MG63 (cell line): ENCODE measurements around the gene LNPEP. TPM values are rescaled to one million over a fixed set of nuclear protein-coding genes. Genes with fewer than 3 reads are reported as not detected.

ENCODE experiments used
- DNase-seq: peaks from one replicate; pipeline ENCODE4 v3.0.0-alpha.2; 2020
- H3K27me3 ChIP-seq: fragments of 250-450 bp; sonication (Bioruptor Pico); 2 replicates; pipeline ENCODE4 v1.5.1; 2020; ENCODE audit warnings: mild to moderate bottlenecking, moderate library complexity
- H3K36me3 ChIP-seq: fragments of 250-450 bp; sonication (Bioruptor Pico); 2 replicates; pipeline ENCODE4 v1.5.1; 2020; ENCODE audit warnings: mild to moderate bottlenecking, moderate library complexity
- H3K4me3 ChIP-seq: fragments of 250-450 bp; sonication (Bioruptor Pico); 2 replicates; pipeline ENCODE4 v1.5.1; 2020; ENCODE audit warnings: mild to moderate bottlenecking, moderate library complexity
- H3K9me3 ChIP-seq: fragments of 250-450 bp; sonication (Bioruptor Pico); 2 replicates; pipeline ENCODE4 v1.5.1; 2020; ENCODE audit warnings: mild to moderate bottlenecking, moderate library complexity
- total RNA-seq: library from RNA; depleted of rRNA; stranded (reverse); fragments of >200 nt; shearing (Covaris generic); gene quantifications from 2 replicates; pipeline ENCODE4 v1.2.3, GENCODE V29; 2014; ENCODE audit warnings: low replicate concordance; rRNA removed

LNPEP gene
- 21.4 and 24.2 TPM in 2 replicates for total RNA-seq

DNA sequence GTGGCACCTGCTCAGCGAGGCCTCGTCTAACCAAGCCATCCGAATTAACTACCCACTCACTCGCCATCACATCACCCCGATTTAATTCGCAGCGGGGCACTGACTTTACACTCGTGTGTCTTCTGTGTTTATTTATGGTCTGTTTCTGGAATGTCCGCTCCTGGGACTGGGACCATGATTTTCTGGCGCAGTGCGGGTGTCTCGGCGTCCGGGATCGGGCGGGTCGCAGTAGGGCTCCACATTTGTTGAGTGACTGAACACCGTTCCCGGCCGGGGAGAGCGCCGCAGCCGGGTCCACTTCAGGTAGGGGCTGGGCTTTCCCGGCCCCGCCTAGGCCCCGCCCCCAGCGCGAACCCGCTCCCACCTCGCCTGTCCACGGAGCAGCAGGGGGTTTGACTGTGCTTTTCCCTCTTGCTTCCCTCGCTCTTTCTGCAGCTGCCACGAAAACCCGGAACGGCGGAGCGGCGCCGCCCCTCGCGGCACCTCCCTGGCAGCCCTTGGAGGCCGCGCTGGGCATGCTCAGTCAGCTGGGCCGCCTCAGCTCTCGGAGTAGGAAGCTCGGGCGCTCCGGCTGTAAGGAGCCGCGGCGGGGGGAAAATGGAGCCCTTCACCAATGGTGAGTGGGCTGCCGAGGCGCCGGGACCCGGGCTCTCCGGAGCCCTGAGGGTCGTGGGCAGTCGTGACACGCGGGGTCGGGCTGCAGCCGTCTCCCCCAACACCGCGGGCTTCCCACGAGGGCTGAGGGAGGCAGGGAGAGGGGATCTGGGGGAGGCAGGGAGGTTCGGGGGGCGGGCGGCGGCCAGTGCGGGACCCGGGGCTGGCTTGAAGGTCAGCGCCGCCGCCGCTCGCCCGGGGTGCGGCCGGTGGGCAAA is at the start of gene LNPEP:
TSS of gene LNPEP (plus strand) at position 522 of the 872 bp plus-strand sequence. CDS start at position 598, 76 bp downstream.
- DNase-seq: peak; percentile 99
- no peaks in the 10 kb centered on the region for H3K9me3 ChIP-seq
- H3K36me3 ChIP-seq: peaks cover 4% of the 10 kb centered on the region; the same call in 1 of the 2 replicates
- H3K27me3 ChIP-seq: no peaks in the 10 kb centered on the region
- peak within 1 kb of the TSS; percentile 88 for H3K4me3 ChIP-seq

DNA sequence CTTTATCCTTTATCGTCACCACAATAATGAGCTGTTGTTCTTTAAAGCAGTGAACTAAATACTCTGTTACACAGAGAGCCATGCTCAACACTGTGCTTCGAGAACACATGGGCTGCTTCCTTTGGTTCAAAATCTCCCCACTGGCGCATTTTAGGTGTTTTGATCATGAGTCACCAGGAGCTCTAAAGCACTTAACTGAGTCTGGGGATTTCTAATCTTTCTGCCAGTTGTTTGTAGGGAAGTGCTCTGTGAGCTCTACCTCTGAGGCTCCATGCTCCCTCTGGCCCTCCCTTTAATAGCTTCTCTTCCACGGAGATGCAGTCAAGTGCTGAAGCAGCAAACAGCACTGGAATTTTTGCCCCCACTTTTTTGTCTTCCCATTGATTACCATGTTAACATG is 42.5 kb upstream of the LNPEP start:
- H3K4me3 ChIP-seq: no peak overlapping the region
- H3K36me3 ChIP-seq: 0 out of 2 replicates have a peak, but pooled peaks cover 2% of the 10 kb centered on the region
- no peak for DNase-seq
- no peaks in the 10 kb centered on the region for H3K27me3 ChIP-seq
- no peaks in the 10 kb centered on the region for H3K9me3 ChIP-seq

DNA sequence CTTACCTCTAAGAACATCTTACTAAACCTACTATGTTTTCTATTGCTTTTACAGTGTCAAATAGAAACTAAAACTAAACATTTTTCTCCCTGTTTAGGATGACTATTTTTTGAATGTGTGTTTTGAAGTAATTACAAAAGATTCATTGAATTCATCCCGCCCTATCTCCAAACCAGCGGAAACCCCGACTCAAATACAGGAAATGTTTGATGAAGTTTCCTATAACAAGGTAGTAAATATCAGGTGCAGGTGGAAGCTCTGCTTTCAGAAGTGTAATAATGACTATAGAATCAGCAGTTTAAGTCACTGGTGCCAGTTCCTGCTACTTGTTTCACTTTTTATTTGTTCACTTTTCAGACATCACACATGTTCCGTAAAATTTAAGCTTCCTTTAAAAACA is 39.6 kb upstream of the LNPEP start:
- Histone ChIP-seq H3K27me3 (no peaks in the 10 kb centered on the region), H3K36me3 (no peaks in the 10 kb centered on the region), H3K4me3 (no peak overlapping the region), H3K9me3 (no peaks in the 10 kb centered on the region)
- DNase-seq: no peak

DNA sequence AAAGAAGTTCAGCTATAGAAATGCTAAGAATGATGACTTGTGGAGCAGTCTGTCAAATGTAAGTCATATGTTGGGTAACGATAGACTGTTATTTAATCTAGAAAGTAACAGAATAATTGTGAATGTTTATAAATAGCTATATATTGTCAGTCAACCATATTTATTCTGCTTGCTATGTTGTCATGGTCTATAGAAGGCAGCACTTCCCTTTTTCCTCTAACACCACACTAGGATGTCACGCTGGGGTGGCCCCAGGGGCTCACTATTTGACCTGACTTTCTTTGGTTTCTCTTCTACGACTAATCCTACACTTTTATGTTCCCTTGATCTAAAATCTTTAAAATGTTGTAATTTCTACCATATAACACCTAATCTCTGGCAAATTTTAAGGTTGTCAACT is 39.1 kb upstream of the LNPEP start:
- no peak for DNase-seq
- Histone ChIP-seq H3K27me3 (no peaks in the 10 kb centered on the region), H3K4me3 (no peak overlapping the region), H3K9me3 (no peaks in the 10 kb centered on the region), H3K36me3 (no peaks in the 10 kb centered on the region)

DNA sequence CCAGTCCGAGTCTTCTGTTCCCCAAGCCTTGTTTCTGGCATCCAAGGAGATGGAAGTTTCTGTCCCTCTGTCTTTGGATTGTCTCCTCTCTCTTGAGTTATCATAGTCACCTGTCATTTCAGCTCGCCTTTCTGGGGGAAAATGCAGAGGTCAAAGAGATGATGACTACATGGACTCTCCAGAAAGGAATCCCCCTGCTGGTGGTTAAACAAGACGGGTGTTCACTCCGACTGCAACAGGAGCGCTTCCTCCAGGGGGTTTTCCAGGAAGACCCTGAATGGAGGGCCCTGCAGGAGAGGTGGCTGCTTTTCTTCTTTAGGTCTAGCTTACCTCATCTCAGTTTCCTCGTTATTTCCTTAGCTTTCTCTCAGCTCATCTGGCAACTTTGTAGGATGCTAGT is 34.5 kb upstream of the LNPEP start:
- peaks cover 3% of the 10 kb centered on the region; the same call in 1 of the 2 replicates for H3K36me3 ChIP-seq
- no peak for DNase-seq
- H3K9me3 ChIP-seq: no peaks in the 10 kb centered on the region
- no peak overlapping the region for H3K4me3 ChIP-seq
- H3K27me3 ChIP-seq: no peaks in the 10 kb centered on the region

DNA sequence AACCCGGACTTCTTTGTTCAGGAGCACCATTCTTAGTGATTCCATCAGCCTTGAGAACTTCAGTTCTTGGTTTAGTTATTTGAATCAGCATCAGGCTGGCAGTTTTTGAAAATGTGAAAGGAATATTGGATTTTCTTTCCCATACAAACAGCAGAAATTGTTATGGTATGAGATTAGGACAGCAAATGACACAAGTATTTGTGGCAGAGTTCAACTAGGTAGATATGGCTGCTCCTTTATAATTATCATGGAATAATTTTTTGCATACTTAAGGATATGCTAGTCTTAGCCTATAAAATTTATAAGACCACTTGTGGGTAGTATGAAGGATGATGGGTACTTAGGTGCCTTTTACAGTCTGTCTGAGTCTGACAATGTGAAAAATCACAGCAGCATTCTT is 34.0 kb upstream of the LNPEP start:
- Histone ChIP-seq H3K4me3 (no peak overlapping the region), H3K9me3 (no peaks in the 10 kb centered on the region), H3K27me3 (no peaks in the 10 kb centered on the region), H3K36me3 (peaks cover 3% of the 10 kb centered on the region; the same call in 1 of the 2 replicates)
- no peak for DNase-seq

DNA sequence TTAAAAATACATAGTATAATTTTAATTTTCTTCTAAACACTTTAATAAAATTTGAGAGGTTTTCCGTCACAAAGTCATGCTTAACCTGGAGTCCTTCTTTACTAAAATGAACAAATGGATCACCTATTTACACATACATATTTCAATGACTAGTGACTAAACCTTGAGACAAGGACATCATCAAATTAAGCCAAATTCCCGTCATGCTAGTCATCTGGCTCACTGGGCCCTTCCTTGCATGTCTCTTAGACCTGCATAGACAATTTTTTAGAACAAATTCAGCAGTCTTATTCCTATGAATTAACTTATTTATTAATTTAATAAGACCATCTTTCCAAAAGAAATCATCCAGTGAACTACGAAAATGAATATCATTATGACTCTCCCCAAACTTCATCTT is 33.0 kb upstream of the LNPEP start:
- Histone ChIP-seq H3K27me3 (no peaks in the 10 kb centered on the region), H3K36me3 (peaks cover 3% of the 10 kb centered on the region; the same call in 1 of the 2 replicates), H3K4me3 (no peak overlapping the region), H3K9me3 (no peaks in the 10 kb centered on the region)
- no peak for DNase-seq

DNA sequence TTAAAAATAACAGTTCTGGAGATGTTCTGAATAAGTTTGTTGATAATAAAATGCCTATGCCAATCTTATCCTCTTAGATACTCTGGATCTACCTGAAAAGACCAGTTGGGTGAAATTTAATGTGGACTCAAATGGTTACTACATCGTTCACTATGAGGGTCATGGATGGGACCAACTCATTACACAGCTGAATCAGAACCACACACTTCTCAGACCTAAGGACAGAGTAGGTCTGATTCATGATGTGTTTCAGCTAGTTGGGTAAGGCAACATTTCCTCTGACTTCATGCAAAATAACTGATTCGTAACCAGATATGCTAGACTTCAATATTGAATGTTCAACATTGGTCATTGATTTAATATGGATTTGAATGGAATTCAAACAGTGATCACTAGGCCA is 32.6 kb upstream of the LNPEP start:
- no peaks in the 10 kb centered on the region for H3K9me3 ChIP-seq
- no peaks in the 10 kb centered on the region for H3K27me3 ChIP-seq
- peaks cover 3% of the 10 kb centered on the region; the same call in 1 of the 2 replicates for H3K36me3 ChIP-seq
- H3K4me3 ChIP-seq: no peak overlapping the region
- no peak for DNase-seq

DNA sequence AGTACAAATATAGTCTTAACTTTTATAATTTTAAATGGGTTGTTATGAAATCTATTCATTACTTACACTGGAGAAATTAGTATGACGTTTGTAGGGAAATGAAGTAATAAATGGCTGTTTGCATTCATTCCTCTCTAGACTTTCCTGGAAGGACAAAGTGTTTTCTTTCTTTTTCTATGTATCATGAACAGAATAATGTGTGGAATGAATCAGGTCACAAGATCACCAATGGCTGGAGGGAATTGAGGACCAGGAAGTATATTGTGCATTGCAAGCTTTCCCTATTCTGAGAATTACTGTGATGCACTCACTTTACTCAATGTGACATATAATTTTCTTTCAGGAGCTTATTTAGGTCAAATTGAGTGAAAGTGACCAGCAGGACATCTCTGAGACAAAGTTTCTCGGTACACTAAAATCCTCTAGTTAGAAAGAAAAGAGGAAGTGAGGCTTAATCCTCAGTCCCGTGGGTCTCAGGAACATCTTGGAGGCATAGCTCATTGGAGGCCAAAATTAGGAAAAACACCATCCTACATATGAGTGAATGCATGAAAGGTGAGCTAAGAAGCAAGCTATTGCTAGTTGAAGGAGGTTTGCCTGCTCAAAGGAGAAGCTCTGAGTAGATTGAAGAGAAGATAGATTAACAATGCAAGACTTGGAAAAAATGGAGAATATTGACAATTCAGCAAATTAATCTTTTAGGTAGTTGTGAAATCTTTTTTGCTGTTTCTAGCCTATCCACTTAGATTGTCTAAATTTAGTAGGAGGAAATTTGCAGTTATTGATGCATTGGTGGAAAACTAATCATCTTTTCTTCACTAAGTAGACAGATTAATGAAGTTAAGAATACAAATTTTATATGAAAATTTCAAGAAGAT is 31.6 kb upstream of the LNPEP start:
- Histone ChIP-seq H3K27me3 (no peaks in the 10 kb centered on the region), H3K9me3 (no peaks in the 10 kb centered on the region), H3K4me3 (no peak overlapping the region), H3K36me3 (peaks cover 3% of the 10 kb centered on the region; the same call in 1 of the 2 replicates)
- DNase-seq: no peak

DNA sequence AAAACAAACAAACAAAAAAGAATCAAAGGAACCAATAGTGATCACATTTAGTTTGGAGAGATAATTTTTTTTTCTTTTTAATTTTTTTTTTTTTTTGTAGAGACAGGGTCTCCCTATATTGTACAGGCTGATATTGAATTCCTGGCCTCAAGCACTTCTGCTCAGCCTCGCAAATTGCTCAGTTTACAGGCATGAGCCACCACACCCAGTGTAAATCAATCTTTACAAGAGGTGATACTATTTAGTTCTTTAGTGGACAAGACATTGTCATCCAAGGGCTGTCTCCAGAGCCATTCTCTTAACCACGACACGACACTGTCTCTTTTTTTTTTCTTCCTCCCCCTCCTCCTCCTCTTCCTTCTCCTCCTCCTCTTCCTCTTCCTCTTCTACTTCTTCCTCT is 30.0 kb upstream of the LNPEP start:
- no peak overlapping the region for H3K4me3 ChIP-seq

DNA sequence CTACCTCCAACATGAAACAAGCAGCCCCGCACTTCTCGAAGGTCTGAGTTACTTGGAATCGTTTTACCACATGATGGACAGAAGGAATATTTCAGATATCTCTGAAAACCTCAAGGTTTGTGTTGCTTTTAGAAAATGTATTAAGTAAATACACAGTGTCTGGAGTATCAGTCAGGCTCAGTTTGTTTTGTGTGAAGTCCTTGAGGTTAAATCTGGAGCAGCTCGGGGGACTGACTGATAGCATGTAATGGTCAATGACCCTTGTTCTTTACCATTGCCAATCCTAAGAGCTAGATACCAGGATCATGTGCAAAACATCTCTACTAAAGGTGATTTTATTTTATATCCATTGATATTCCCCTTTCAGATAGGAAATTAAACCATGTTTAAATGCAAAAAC is 26.9 kb upstream of the LNPEP start:
- Histone ChIP-seq H3K36me3 (peaks cover 1% of the 10 kb centered on the region; the same call in 1 of the 2 replicates), H3K9me3 (no peaks in the 10 kb centered on the region), H3K4me3 (no peak overlapping the region), H3K27me3 (no peaks in the 10 kb centered on the region)
- no peak for DNase-seq

More for the DNA sequence above, 30.0 kb upstream of the LNPEP start:
- no peak for DNase-seq
- H3K9me3 ChIP-seq: no peaks in the 10 kb centered on the region
- no peaks in the 10 kb centered on the region for H3K27me3 ChIP-seq
- H3K36me3 ChIP-seq: peaks cover 3% of the 10 kb centered on the region; the same call in 1 of the 2 replicates

DNA sequence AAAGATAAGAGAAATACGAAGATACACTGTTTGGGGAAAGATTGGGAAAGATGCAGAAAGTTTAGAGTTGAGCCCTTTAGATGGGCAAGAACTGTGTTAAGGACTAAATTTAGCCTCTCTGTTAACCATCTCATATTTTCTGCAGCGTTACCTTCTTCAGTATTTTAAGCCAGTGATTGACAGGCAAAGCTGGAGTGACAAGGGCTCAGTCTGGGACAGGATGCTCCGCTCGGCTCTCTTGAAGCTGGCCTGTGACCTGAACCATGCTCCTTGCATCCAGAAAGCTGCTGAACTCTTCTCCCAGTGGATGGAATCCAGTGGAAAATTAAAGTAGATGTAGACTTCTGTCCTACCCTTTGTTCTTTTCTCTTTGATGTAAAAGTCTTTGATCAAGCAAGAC is 26.4 kb upstream of the LNPEP start:
- Histone ChIP-seq H3K27me3 (no peaks in the 10 kb centered on the region), H3K4me3 (no peak overlapping the region), H3K36me3 (peaks cover 2% of the 10 kb centered on the region), H3K9me3 (no peaks in the 10 kb centered on the region)
- no peak for DNase-seq

DNA sequence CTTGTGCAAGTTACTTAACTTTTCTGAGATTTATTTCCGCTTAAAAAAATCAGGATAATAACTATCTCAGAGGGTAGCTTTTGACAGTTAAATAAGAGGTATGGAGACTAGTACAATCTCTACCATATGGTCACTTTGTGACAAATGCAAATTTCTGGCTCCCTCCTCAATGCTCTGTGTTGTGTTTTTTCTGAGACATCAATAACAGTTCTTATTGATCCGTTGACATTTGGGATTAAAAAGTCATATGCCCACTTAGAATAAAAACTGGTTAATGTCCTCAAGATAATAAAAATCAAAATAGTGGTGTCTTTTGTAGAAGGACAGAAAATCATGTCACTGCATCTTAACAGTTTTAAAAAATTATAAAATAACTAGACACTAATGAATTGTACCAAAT is 24.7 kb upstream of the LNPEP start:
- H3K36me3 ChIP-seq: peaks cover 6% of the 10 kb centered on the region; the same call in 1 of the 2 replicates
- H3K9me3 ChIP-seq: no peaks in the 10 kb centered on the region
- H3K27me3 ChIP-seq: no peaks in the 10 kb centered on the region
- no peak for DNase-seq
- no peak overlapping the region for H3K4me3 ChIP-seq

DNA sequence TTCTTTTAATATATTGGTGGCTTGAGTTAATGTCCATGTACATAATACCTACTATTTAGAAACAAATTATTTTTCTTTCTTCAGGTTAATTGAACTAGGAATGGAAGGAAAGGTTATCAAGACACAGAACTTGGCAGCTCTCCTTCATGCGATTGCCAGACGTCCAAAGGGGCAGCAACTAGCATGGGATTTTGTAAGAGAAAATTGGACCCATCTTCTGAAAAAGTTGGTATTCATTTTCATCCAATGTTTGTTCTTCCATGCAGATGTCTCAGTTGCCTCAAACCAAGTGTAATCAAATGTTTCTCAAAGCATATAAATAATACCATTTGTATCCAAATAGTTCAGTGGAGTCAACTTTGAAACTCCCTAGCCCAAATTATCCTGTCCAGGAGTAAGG is 22.6 kb upstream of the LNPEP start:
- H3K9me3 ChIP-seq: no peaks in the 10 kb centered on the region
- H3K27me3 ChIP-seq: no peaks in the 10 kb centered on the region
- no peak for DNase-seq
- H3K36me3 ChIP-seq: peaks cover 6% of the 10 kb centered on the region; the same call in 1 of the 2 replicates
- H3K4me3 ChIP-seq: no peak overlapping the region

DNA sequence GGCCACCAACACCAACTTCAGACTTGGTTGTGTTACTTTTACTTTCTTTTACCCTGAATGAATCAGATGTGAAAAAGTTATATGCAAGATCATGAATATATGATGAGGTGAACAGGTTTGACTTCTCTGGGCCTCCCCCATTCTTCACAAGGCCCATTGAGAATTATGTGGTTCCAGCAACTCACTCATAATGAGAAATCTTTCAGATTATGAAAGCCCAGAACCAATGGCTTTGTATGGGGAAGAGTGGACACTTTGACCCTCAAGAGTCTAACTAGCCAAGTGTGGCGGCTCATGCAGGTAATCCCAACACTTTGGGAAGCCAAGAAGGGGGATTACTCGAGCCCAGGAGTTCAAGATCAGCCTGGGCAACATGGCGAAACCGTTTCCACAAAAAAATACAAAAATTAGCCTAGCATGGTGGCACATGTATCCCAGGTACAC is 16.1 kb upstream of the LNPEP start:
- no peak for DNase-seq
- Histone ChIP-seq H3K4me3 (no peak overlapping the region), H3K9me3 (no peaks in the 10 kb centered on the region), H3K36me3 (peaks cover 3% of the 10 kb centered on the region; the same call in 1 of the 2 replicates), H3K27me3 (no peaks in the 10 kb centered on the region)

DNA sequence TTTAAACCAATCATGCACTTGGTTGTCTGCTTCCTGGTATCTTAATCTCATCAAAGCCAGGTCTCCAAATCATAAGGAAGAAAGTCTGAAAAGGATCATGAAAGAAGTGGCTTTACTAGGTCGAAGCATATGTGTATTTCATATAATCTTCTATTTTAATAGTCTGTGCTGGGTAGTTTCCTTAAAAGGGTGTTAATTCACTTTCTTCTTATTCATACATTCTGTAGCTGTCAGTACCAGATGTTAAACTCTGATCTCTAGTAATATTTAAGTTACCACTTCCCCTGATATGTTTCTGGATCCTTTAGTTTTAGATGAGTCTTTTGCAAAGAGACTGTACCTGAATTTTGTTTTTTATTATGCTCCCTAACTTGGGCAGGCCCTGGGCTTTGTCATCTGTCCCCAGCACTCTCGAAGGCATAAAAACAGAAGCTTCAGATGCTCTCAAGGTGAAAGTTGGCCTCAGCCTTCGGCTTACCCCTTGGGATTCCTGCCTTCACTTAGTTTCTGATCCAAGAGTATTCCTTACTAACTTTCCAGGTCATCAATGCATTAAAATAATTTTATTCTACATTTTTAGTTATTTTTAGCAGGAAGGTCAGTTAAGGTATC is 15.0 kb upstream of the LNPEP start:
- Histone ChIP-seq H3K4me3 (no peak overlapping the region), H3K27me3 (no peaks in the 10 kb centered on the region), H3K36me3 (peaks cover under 1% of the 10 kb centered on the region; the same call in 1 of the 2 replicates), H3K9me3 (no peaks in the 10 kb centered on the region)
- DNase-seq: no peak
